Measurements from ENCODE around the gene TBC1D2B. TPM values are rescaled to one million over a fixed set of nuclear protein-coding genes. Genes with fewer than 3 reads are reported as not detected.
A peak's percentile ranks its signal among the peaks of the same experiment; 100 is the strongest.

The TBC1D2B gene
- total and polyA plus RNA-seq, 8 donors: 13.4 to 35.8 (median 22.6) TPM

DNA sequence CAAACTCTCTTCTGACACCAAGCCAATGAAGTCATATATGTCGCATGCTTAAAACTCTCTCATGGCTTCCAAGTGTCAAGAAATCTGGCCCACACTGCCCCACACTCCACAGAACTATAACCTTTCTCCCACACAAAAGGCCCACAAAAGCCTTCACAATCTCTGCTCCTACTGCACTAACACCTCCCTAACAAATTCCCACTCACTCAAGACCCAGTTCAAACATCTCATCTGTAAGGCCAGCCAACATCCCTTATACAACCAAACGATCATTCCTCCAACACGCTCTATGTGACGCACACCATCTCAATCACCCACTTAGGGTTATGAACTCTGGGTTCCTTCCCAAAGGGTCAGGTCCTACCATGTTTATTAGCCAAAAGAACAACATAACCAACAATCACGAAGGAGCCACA lies 13.5 kb downstream of the TBC1D2B start:
- no peak for ATAC-seq
- Histone ChIP-seq H3K4me1 (peaks cover 45 to 76% (median 59%) of the 10 kb centered on the region in 3 donors), H3K36me3 (no peaks in the 10 kb centered on the region), H3K9me3 (no peaks in the 10 kb centered on the region), H3K4me3 (no peak overlapping the region), H3K27me3 (no peaks in the 10 kb centered on the region), H3K27ac (peak overlapping the region in 1 of 4 donors; percentile 73)
- no peak for FAIRE-seq
- intact Hi-C loops (cut with DNase I): no loop called here
- DNase-seq: no peak
- TF ChIP-seq CTCF (IDR thresholded peaks at IDR 0.05): no peak
- WGBS, 2 donors: 83 to 87% methylated on average over 5 of the region's 5 CpGs

DNA sequence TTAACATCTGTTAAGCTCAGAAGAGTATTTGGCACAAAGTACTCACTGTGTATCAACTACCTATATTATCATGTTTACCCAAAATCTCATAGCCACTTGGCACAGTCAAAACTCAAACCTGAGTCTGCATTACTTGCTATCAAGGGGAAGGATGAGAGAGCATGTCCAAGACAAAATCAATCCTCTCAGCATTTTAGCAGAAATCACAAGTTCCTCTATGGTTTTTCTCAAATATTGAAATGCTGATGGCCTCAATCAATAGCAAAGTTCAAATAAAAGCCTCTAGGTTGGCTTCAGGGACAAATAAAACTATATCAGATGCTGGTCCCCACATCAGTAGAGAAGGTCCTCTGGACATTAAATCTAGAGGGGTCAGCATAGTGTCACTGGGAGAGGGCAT lies 14.3 kb downstream of the TBC1D2B start:
- DNase-seq (no peak), FAIRE-seq (no peak), ATAC-seq (no peak)
- no peak for TF ChIP-seq CTCF (IDR thresholded peaks at IDR 0.05)
- Histone ChIP-seq H3K36me3 (no peaks in the 10 kb centered on the region), H3K4me3 (no peak overlapping the region), H3K4me1 (peaks cover 40 to 76% (median 56%) of the 10 kb centered on the region in 3 donors), H3K27me3 (no peaks in the 10 kb centered on the region), H3K27ac (no peak overlapping the region), H3K9me3 (no peaks in the 10 kb centered on the region)
- intact Hi-C loops (cut with DNase I): no loop called here

GRCh38 chr15:78061963-78062427 lies 15.5 kb downstream of the TBC1D2B start:
- DNase-seq: no peak
- TF ChIP-seq CTCF (IDR thresholded peaks at IDR 0.05): no peak
- H3K4me1 ChIP-seq: peaks cover 37 to 69% (median 57%) of the 10 kb centered on the region in 3 donors
- H3K36me3 ChIP-seq: no peaks in the 10 kb centered on the region
- WGBS, 2 donors: 5 to 6% methylated on average over 6 of the region's 6 CpGs
- intact Hi-C loops (cut with DNase I): no loop called here
- no peak overlapping the region for H3K4me3 ChIP-seq
- ATAC-seq: peak in 3 of 4 donors; percentile 18 to 27 (median 22)
- no peak for FAIRE-seq
- peak overlapping the region in 1 of 4 donors; percentile 13 for H3K27ac ChIP-seq
- H3K27me3 ChIP-seq: no peaks in the 10 kb centered on the region
- H3K9me3 ChIP-seq: no peaks in the 10 kb centered on the region

DNA sequence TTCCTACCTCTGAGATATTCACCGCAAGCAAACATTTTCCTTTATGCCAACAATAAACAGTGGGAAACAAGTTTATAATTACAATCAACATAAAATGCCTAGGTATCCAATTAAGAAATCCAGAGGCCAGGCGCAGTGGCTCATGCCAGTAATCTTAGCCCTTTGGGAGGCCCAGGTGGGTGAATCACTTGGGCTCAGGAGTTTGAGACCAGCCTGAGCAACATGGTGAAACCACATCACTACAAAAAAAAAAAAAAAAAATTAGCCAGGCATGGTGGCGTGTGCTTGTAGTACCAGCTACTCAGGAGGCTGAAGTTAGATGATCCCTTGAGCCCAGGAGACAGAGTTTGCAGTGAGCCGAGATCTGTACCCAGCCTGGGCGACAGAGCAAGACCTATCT lies 17.3 kb downstream of the TBC1D2B start:
- Histone ChIP-seq H3K4me1 (peaks cover 39 to 69% (median 56%) of the 10 kb centered on the region in 3 donors), H3K27ac (no peak overlapping the region), H3K9me3 (no peaks in the 10 kb centered on the region), H3K36me3 (no peaks in the 10 kb centered on the region), H3K27me3 (no peaks in the 10 kb centered on the region), H3K4me3 (no peak overlapping the region)
- DNase-seq: no peak
- no peak for ATAC-seq
- no peak for FAIRE-seq
- TF ChIP-seq CTCF (IDR thresholded peaks at IDR 0.05): no peak
- 93 to 96% methylated on average over 5 of the region's 5 CpGs for WGBS, 2 donors
- intact Hi-C loops (cut with DNase I): no loop called here

- H3K36me3 ChIP-seq: no peaks in the 10 kb centered on the region
- H3K9me3 ChIP-seq: no peaks in the 10 kb centered on the region
- no peak for DNase-seq
- H3K27me3 ChIP-seq: no peaks in the 10 kb centered on the region
- ATAC-seq: no peak
- no peak overlapping the region for H3K4me3 ChIP-seq
- intact Hi-C loops (cut with DNase I): no loop called here
- 82 to 85% methylated on average over 3 of the region's 3 CpGs for WGBS, 2 donors
- H3K4me1 ChIP-seq: peaks cover 34 to 68% (median 55%) of the 10 kb centered on the region in 3 donors
- TF ChIP-seq CTCF (IDR thresholded peaks at IDR 0.05): no peak
- peak overlapping the region in 1 of 4 donors; percentile 37 for H3K27ac ChIP-seq
- no peak for FAIRE-seq
Measured at GRCh38 chr15:78059110-78059839, 18.2 kb downstream of the TBC1D2B start.
